GOT3 (cell line): ENCODE results near the gene MVB12B.
"Not testable (repeated sequence)": the region's sequence is repeated elsewhere in the genome, so short reads cannot be mapped to it uniquely, and the experiment has no call there.

Source experiments
- DNase-seq: peaks from one replicate; lab custom pipeline; 2025; ENCODE audit warnings: mixed read lengths; lab: John Stamatoyannopoulos, UW

MVB12B gene

GRCh38 chr9:126472198-126472947 lies 145.7 kb downstream of the MVB12B start:
- DNase-seq = no peak

DNA sequence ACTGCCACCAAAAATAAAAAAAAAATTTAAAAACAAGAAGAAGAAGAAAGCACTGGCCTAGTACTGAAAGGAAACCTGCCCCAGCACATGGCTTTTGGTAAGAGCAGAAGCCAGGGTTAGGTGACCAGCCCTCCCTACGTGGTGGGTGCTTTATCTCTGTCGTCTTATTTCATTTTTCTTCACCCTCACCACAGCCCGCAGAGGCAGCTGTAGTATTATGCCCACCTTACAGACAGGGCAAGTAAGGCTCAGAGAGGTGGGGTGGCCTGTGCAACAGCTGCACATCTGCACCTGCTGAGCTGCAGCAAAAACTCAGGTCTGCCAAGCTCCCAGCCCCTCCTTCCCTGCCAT lies 146.3 kb downstream of the MVB12B start:
- DNase-seq = no peak

DNA sequence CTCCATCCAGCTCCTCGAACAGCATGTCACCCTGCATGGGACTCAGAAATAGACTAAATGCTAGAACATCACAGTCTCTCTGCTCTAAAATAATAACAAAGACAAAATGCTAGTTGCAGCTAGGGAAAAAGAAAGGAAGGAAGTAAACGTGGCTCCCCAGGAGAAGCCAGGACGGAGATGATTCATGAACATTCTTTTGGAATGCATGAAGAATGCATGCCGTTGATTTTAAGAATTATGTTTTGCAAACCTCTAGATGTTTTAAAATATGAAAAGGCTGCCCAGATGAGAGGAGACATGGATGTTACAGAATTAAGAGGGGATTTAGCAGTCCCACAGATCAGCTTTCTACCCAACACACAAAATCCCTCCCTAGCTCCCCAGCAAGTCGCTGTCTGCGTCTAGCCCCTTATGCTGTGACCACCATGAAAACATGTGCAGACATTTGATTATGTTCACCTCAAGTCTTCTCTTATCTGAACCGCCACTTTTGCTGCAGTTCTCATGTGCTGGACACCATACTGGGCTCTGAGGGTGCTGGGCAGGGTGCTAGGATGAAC lies 147.7 kb downstream of the MVB12B start:
- DNase-seq = no peak

DNA sequence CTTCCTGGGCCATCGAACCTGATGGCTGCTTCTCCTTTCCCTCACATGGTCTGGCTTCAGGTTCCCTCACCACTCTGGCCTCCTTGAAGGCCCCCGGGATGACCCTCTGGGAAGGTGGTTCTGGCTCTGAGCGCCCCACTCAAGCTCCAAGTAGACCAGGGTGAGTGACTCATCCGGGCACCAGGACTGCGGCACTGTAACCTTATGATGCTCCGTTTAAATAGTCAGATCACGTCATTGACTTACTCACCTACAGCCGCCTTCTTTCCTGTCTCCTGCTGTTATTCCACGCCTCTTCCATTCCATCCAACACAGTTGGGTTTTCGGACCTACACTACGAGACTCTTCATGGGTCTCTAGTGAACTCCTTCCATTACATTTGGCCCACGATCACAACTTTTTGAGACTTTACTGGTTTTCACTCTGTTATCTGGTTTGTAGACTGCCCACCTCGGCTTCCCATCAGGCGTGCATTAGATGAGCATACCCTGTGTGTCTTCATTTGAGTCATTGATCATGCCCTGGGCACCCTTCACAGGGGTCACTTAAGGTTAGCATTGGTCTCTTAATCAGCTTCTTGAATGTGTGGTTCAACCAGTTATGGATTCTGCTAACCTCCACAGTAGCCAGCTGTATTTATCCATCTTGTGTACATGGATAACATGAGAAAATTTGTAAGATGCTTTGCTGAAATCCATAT lies 148.3 kb downstream of the MVB12B start:
- DNase-seq = no peak

DNA sequence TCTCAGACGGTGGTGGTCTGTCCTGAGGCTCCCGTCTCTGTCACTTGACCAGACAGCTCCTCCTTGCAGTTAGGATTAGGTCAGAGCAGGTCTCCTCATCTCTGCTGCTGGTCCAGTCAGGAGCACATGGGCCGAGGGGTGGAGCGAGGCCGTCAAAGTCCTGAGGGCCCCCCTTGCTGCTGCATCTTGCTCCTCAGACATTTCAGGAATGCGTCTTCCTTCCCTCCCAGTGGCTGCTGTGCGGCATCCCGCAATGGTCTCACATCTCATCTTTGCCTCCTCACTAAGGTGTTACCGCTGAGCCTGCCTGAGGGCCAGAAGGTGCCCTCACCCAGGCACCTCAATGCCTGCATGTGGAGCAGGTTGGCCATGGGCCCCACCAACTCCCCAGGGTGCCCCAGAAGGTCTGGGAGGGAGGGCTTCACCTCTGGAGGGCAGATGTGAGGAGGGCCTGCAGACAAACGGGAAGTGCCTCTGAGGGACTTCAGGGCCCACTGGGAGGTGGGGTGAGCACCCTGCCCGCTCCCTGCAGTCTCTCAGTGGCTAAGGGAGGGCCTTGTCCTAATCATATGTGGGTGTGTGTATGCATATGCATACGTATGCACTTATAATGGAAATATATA lies 149.4 kb downstream of the MVB12B start:
- no peak for DNase-seq

DNA sequence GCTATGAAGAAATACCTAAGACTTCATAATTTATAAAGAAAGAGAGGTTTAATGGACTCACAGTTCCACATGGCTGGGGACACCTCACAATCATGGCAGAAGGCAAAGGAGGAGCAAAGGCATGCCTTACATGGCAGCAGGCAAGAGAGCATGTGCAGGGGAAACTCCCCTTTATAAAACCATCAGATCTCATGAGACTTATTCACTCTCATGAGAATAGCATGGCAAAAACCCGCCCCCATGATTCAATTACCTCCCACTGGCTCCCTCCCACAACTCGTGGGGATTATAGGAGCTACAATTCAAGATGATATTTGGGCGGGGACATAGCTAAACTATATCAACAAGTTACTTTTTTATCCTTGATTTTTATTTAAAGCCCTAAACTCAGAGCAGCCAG lies 150.8 kb downstream of the MVB12B start:
- DNase-seq = not testable (repeated sequence)

DNA sequence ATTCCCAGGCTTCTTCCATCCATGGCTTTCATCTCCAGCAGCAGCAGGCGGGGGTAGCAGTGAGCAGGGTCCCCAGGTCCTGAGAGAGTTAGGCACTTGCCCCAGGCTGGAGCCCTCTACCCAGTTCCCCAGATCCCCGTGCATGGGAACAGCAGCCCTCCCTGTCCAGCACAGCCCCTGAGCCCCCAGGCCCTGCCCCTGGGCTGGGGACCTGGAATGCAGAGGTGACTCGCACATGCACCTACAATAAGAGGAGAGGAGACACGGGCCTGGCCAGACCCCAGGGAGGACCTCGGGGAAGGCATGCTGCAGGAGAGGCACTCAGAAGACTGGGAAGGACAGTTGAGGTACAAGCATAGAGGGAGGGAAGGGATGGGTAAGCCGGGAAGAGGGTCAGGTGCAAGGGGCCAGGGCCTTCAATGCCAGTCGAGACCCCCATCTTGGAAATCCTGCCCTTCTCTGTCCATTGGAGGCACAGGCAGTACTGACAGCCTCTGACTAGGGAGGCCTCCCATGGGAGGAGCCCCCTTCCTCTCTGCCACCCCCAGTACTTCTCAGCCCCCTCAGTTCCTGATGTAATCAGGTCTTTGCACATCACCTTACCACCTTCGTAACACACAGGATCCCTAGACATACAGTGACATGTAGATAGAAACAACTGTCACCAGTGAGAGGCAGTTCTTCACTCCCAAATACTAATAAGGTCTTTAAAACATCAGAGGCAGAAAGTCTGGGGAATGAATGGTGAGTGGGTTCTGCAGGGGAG lies 151.8 kb downstream of the MVB12B start:
- no peak for DNase-seq

DNA sequence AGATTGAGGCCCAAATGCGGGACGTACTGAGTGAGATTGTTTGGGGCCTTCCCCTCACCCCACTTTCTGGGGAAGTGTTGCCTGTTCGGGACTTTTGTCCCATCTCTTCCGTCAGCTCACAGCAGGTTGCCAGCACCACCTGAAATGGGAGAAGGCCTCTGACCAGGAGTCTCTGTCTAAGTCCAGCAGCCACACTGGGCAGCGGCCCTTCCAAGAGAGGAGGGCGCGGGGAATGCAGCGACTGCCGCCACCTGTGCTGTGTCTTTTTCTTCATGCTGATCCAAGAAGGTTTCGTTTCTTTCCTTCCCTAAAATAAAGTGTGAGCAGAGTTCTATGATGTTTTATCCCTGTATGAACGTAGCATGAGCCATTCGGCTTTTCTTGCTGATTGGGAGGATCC lies 152.9 kb downstream of the MVB12B start:
- DNase-seq = no peak

GRCh38 chr9:126480813-126481212 lies 154.2 kb downstream of the MVB12B start:
- no peak for DNase-seq

GRCh38 chr9:126481862-126482261 lies 155.2 kb downstream of the MVB12B start:
- DNase-seq = no peak

DNA sequence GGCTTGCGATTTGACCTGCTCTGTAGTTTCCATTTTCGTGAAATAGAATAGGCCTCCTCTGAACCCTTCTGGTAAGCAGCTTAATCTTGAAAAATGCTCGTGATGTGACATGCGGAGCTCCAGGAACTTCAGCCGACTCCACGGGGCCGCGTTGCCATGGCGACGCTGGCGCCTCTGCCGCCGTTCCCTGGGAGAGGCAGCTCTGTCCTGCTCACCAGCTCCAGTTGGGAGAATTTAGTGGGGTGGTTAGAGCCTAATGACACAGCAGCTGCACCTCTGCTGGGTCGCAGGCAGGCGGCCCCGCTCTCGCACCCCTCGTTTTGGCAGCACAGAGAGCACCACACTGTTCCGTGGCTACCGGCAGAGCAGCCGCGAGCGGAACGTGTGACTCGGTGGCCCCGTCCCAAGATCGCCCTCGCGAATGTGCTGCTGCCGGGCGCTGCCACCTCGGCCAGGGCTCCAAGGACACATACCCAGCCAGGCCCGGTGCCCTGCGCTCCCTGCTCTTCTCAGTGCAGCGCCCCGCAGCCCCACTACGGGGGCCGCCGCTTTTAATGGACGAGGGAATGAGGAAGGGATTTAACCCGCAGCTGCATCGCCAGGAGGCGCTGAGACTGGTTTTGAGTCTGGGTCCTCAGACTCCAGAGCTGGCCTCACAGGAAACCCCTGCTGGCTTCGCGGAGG lies 155.9 kb downstream of the MVB12B start:
- no peak for DNase-seq

DNA sequence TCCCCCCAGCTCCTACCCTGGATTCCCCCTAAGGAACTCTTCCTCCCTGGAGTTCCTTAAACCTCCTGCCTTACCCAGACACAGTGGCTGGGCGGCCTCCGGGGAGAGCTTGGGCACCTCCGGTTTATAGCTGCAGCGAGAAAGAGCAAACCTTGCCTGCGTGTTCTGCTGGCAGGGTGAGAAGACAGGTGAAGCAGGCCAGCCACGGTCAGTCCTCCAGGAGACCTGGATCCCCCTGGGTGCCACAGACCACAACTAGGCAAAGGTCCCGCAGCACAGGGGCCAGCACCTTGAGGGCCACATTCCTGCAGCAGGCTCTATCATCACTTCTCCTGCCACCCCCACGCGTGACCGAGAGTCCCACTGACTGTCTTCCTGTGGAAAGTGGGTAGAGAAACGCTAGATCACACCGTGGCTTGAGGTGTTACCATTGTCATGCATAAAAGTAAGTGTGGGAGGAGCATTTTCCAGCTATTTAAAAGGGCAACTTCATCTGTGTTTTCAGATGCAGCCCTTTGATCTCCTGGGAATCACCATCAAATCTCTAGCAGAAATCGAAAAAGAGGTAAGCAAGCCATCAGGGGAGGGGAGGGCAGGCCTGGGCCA lies 156.9 kb downstream of the MVB12B start:
- DNase-seq = no peak

- no peak for DNase-seq
Observed at GRCh38 chr9:126485662-126486061, 159.0 kb downstream of the MVB12B start.

- DNase-seq = no peak
Observed at GRCh38 chr9:126486276-126486675, 159.6 kb downstream of the MVB12B start.

GRCh38 chr9:126487856-126488255 lies 161.2 kb downstream of the MVB12B start:
- no peak for DNase-seq

GRCh38 chr9:126488310-126488709 lies 161.7 kb downstream of the MVB12B start:
- DNase-seq = no peak

GRCh38 chr9:126488881-126489404 lies 162.3 kb downstream of the MVB12B start:
- no peak for DNase-seq

DNA sequence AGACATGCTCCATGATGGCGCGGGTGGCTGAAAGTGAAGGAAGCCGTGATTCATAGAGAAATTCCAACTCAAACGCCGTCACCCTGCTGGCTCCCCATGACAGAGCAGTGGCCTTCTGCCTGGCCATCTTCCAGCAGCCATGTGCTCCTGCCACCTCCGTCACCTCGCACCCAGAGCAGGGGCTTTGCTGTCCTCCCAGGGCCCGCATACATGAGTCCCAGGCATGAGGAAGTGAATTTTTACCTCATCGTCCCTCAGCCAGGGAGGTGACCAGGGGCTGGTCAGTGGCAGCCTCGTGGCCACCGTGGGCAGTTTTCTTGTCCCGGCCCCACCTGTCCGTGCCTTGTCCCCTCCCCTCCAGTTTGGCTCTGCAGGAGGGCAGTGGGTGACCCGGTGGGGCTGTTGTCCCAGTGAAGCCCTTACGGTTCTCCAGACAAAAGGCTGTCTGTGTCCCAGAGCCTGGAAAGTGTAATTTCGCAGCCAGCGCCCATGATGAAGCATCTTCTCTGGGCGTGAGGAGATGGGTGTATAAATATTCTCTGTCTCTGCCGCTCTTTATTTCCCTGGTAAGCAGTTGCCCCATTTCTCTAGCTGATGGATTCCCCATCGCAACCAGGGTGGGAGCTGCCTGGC lies 163.1 kb downstream of the MVB12B start:
- no peak for DNase-seq

DNA sequence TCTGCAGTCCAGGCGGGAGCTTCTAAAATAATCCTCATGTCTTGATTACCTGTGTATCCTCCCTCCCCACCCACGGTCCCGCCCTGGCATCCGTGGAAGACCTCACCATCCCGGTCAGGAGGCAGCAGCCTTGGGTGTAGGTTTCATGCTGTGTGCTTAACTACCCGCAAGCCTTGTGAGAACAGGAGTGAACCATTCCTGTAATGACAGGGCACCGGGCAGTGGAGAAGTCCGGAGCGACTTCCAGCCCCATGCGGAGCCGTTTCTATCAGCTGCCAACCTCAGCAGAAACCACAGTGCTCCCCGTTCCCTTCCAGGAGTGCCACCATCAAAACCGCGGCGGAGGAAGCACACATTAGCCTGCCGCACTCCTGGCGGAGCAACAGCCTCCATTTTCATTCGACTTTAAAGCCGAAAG lies 163.6 kb downstream of the MVB12B start:
- no peak for DNase-seq

- DNase-seq = no peak
Observed at GRCh38 chr9:126490871-126491567, 164.4 kb downstream of the MVB12B start.
